Endothelial cell of umbilical vein (primary cell): Measurements from ENCODE around the gene CADPS.

Experiments
- CTCF ChIP-seq, 2 donors: IDR thresholded peaks; 1 replicate in 1 of 2; 2 replicates in 1 of 2; pipeline ENCODE4 v1.5.1; 2011; ENCODE audit warnings: low read length in 2 of 2, mild to moderate bottlenecking in 2 of 2, moderate library complexity in 2 of 2, control low read depth in 1 of 2, inconsistent platforms in 1 of 2, low read depth in 1 of 2; ENCODE audit not compliant: insufficient read depth in 1 of 2; ENCODE audit errors: extremely low read depth in 1 of 2
- EZH2 ChIP-seq: IDR thresholded peaks from 2 replicates; pipeline ENCODE4 v1.6.1; 2012; ENCODE audit warnings: borderline replicate concordance, low read depth, mild to moderate bottlenecking, moderate library complexity, low read length, inconsistent platforms; ENCODE audit not compliant: severe bottlenecking
- FOS ChIP-seq: IDR thresholded peaks from 2 replicates; pipeline ENCODE4 v1.6.1; 2011; ENCODE audit warnings: mild to moderate bottlenecking, low read length, moderate library complexity, borderline replicate concordance; ENCODE audit not compliant: insufficient read depth
- GATA2 ChIP-seq: IDR thresholded peaks from 2 replicates; pipeline ENCODE4 v1.7.0; 2011; ENCODE audit warnings: low read depth, mild to moderate bottlenecking, moderate library complexity, mixed read lengths, low read length; ENCODE audit not compliant: insufficient read length, insufficient read depth
- JUN ChIP-seq: IDR thresholded peaks from 2 replicates; pipeline ENCODE4 v1.6.1; 2011; ENCODE audit warnings: borderline replicate concordance, low read depth; ENCODE audit not compliant: insufficient read length, insufficient read depth
- MAX ChIP-seq: IDR thresholded peaks from 2 replicates; pipeline ENCODE4 v1.6.1; 2011; ENCODE audit not compliant: insufficient read depth, insufficient read length
- MYC ChIP-seq: IDR thresholded peaks from one replicate; pipeline ENCODE4 v1.6.1; 2011; ENCODE audit warnings: mild to moderate bottlenecking, low read depth, low read length
- POLR2A ChIP-seq: IDR thresholded peaks from 2 replicates; pipeline ENCODE4 v1.6.1; 2012; ENCODE audit warnings: low read depth, mild to moderate bottlenecking, control low read depth, low read length
- POLR2AphosphoS5 ChIP-seq: IDR thresholded peaks from 2 replicates; pipeline ENCODE4 v1.6.1; 2012; ENCODE audit warnings: low read depth, mild to moderate bottlenecking, control low read depth, low read length, moderate library complexity; ENCODE audit not compliant: insufficient read depth

- no peak for TF ChIP-seq MAX
- TF ChIP-seq POLR2A, result no peak
- no peak for TF ChIP-seq CTCF (IDR thresholded peaks at IDR 0.05; ENCODE audit: extremely low read depth in 1 of 2, insufficient read depth in 1 of 2, low read depth in 1 of 2, low read length in 2 of 2)
- TF ChIP-seq POLR2AphosphoS5, result no peak
- TF ChIP-seq EZH2, result no peak
- no peak for TF ChIP-seq MYC
- TF ChIP-seq GATA2, result no peak
- no peak for TF ChIP-seq FOS
- no peak for TF ChIP-seq JUN
These were observed 186.4 kb downstream of the CADPS start for GRCh38 chr3:62688812-62689211.
